ENCODE measurements around the gene PABPC1L. TPM values are rescaled to one million over a fixed set of nuclear protein-coding genes. Genes with fewer than 3 reads are reported as not detected.
"Not testable (repeated sequence)": the region's sequence is repeated elsewhere in the genome, so short reads cannot be mapped to it uniquely, and the experiment has no call there.

The PABPC1L gene
- 66.3 TPM for polyA plus RNA-seq (2012; ENCODE audit: insufficient read depth, insufficient read length)

DNA sequence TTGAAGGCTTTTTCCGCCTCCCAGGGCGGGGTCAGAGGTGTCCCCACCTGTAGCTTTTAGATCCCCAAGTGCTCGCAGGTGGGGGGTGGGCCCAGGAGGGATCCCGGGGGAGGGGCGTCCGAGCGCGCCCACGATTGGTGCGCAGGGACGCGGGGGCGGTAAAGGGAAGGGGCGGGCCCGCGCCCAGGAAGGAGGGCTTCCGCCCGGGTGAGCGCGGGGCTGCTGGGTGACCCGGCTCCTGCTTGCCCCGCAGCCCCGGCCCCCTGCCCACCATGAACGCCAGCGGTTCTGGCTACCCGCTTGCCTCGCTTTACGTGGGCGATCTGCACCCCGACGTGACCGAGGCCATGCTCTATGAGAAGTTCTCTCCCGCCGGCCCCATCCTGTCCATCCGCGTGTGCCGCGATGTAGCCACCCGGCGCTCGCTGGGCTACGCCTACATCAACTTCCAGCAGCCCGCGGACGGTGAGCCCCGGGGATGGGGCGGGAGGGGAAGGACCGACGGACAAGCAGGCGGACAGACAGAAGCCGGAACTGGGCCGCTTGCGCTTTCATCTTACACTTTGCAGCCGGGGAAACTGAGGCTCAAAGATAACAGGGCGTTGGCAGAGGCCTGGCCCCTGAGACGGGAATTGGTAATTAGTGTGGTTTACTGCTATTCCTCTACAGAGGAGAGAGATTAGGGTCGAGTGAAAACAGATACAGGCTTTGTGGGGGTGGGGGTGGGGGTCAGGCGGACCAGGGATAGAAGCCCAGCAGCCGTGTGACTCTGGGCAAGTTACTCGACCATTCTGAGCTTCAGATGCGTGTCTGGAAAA is at the start of gene PABPC1L:
Gene PABPC1L, plus strand, starts transcription at position 189 of the 818 bp plus-strand sequence. Its CDS starts 84 bp downstream, at position 273.
- DNase-seq (ENCODE audit: low read depth, low spot score) = peak; percentile 54
- H3K4me3 ChIP-seq (ENCODE audit: low read length) = peak within 1 kb of the TSS; percentile 81

DNA sequence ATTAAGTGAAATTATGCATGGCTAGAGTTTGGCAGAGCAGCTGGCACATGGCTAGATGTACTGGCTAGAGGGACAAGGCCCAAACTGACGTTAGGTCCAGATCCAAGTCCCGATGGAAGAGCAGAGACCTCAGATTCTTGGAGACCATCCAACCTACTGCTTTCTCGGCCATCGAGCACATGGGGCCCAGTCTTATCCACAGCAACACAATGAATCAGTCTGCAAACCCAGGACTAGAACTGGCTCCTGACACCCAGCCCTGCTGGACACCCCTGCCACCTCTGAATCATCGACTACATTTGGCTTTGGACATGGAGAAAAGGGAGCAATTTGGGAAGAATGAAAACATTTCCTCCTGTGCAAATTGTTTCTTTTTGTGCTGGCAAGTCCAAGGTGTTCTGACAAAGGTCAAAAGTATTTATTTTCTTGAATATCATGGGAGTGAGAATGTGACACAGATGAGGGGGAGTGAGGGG is 48.3 kb upstream of the PABPC1L start:
- DNase-seq (ENCODE audit: low read depth, low spot score) = no peak
- H3K4me3 ChIP-seq (ENCODE audit: low read length) = no peak overlapping the region

DNA sequence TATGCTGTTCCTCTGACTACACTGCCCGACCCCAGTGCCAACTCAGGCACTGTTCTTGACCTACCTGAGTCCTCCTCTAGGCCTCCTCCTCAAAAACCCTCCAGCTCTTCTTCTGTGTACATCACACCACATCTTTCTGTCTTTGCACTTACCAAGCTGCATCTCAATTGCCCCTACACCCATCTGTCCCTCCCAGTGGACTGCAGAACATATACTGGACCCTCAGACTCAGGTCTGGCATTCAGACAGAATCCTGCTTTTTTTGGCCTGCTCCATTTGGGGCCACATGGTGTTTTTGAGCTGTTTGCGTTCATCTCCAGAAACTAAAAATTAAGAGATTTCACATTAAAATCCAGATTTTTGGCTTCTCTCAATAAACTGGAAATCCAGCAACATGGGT is 47.6 kb upstream of the PABPC1L start:
- H3K4me3 ChIP-seq (ENCODE audit: low read length) = no peak overlapping the region
- DNase-seq (ENCODE audit: low read depth, low spot score) = no peak

DNA sequence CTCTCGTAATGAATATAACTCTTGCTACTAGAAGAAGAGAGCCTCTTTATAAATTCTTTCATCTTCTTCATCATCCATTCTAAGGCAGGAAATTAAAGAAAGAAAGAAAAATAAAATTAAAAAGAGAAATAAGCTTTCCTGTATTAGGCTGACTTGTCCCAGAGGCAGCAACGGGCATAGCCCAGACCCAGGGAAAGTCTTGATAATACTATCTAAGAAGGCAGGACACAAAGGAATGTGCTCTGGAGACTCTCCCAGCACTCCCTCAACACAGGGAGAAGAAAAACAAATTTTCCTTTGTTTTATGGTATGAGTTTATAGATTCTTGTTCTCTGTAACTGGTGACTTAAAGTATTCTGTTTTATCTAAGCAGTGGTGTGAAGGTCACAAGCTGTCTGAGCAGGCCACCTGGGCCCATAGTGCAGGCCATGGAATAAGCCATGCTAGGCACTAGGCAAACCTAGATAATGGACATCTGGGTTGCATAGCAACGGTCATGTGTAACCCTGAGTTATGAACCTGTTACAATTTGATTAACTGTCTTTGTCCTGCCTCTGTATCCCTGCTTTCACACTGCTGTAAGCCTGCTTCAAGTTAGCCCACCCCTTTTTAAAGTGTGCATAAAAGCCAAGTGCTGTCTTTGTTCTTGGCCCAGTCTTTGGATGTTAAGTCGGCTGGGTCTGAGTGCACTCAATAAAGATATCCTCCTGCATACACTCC is 46.3 kb upstream of the PABPC1L start:
- DNase-seq (ENCODE audit: low read depth, low spot score); H3K4me3 ChIP-seq (ENCODE audit: low read length): not testable (repeated sequence)

DNA sequence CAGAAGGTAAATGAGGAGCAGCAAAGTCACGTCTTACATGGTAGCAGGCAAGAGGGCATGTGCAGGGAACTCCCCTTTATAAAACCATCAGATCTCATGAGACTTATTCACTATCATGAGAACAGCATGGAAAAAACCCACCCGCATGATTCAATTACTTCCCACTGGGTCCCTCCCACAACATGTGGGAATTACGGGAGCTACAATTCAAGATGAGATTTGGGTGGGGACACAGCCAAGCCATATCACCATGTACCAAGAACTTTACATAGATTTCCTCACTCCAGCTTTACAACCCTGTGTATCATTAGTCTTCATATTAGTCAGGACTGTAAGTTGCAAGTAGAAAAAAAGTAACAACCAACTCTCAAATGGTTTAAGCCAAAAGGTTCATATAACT is 45.4 kb upstream of the PABPC1L start:
- not testable (repeated sequence) for DNase-seq (ENCODE audit: low read depth, low spot score); H3K4me3 ChIP-seq (ENCODE audit: low read length)

DNA sequence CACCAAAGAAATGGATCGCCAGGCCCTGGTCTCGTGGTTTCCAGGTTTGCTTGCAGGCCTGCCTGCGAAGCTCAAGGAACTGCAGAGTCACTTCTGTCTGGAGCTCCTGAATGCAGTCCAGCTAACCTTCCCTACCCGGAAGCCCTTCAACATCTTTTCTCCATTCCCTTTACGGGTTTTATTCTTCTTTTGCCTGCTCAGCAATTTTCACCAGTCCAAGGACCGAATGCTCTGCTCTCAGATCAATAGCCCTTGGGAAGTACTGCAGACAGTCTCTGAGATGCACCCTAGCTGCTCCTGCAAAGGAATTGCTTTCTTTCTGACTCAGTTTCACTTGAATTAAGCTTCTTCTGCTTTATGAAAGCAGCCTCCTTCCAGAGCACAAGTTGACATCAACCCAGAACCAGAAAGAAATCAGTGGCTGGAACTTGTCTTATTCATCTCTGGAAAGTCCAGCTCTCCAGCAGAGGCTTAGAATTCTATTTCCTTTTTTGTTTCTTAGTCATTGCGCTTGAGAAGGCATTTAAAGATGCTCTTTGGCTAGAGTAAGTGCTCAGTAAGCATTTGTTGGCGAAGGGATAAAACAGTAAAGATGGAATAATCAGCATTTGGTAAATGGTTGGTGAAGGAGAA is 43.0 kb upstream of the PABPC1L start:
- no peak for DNase-seq (ENCODE audit: low read depth, low spot score)
- H3K4me3 ChIP-seq (ENCODE audit: low read length) = no peak overlapping the region

DNA sequence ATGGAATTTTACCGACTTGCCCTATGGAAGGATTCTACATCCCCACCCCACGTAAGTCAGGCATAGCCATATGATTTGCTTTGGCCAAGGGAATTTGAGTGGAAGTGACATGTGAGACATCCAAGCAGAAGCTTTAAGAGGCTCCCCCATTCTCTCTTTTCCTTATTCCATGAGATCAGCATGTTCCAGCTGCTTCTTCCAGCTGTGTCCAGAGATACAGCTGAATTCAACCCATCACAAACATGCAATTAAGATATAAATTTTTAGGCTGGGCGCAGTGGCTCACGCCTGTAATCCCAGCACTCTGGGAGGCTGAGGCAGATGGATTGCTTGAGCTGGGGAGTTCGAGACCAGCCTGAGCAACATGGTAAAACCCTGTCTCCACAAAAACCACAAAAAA is 40.4 kb upstream of the PABPC1L start:
- DNase-seq (ENCODE audit: low read depth, low spot score) = no peak
- no peak overlapping the region for H3K4me3 ChIP-seq (ENCODE audit: low read length)

DNA sequence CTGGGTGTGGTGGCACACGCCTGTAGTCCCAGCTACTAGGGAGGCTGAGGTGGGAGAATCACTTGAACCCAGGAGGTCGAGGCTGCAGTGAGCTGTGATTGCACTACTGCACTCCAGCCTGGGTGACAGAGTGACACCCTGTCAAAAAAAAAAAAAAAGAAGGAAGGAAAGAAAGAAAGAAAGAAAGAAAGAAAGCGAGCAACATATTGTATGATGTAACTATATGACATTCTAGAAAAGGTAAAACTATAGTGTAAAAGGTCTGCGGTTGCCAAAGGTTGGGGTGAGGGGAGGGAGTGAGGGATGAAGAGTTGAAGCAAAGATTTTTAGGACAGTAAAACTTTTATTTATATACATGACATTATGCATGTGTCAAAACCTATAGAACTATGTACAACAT is 27.5 kb upstream of the PABPC1L start:
- not testable (repeated sequence) for H3K4me3 ChIP-seq (ENCODE audit: low read length); DNase-seq (ENCODE audit: low read depth, low spot score)

DNA sequence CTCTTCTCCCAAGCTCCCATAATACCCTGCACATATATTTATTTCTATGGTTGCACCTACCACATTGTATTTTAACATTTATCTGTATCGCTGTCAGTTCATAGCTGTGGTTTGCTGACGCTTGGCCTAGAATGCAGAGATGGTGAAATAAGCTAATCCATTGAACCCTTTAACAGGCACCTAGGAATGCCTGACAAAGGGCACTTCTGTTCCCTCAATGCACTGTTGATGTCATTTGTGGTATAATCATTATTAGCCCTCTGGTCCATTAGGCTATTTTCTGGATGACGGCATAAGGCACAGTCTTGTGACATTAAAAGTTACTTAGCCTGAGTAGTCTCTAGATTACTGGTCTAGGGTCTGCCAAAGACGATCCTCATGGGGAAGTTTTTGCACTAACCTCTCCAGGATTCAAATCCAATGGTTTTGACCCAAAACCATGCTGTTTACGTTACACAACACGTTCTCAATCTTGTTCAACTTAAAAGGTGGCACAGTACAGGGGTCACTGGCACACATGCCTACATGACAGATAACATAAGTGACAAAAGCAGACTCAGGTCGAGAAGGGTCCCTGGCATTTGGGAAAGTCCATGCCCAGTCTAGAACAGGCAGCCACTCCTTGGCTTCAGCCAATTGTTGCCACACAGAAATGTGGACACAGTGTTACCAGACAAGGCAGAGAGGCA is 26.5 kb upstream of the PABPC1L start:
- DNase-seq (ENCODE audit: low read depth, low spot score) = no peak
- H3K4me3 ChIP-seq (ENCODE audit: low read length) = no peak overlapping the region

DNA sequence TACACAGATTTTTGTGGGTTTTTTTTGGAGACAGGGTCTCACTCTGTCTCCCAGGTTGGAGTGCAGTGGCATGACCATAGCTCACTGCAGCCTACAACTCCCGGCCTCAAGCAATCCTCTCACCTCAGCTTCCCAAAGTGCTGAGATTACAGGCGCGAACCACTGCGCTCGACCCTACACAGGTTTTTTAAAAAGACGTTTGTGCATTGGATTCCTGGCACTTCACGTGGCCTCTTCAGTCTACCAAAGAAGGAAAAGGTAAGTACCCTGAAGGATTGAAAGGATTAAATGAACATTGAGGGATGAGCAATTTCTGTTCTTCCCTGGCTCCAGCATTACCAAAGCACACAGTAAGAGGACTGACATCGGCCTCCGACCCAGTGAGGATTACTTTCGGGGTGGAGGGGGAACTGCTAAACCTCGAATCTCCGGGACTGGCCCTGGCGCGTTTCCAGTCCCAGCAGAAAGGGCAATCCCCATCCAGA is 24.9 kb upstream of the PABPC1L start:
- no peak for DNase-seq (ENCODE audit: low read depth, low spot score)
- H3K4me3 ChIP-seq (ENCODE audit: low read length) = peak overlapping the region; percentile 60

DNA sequence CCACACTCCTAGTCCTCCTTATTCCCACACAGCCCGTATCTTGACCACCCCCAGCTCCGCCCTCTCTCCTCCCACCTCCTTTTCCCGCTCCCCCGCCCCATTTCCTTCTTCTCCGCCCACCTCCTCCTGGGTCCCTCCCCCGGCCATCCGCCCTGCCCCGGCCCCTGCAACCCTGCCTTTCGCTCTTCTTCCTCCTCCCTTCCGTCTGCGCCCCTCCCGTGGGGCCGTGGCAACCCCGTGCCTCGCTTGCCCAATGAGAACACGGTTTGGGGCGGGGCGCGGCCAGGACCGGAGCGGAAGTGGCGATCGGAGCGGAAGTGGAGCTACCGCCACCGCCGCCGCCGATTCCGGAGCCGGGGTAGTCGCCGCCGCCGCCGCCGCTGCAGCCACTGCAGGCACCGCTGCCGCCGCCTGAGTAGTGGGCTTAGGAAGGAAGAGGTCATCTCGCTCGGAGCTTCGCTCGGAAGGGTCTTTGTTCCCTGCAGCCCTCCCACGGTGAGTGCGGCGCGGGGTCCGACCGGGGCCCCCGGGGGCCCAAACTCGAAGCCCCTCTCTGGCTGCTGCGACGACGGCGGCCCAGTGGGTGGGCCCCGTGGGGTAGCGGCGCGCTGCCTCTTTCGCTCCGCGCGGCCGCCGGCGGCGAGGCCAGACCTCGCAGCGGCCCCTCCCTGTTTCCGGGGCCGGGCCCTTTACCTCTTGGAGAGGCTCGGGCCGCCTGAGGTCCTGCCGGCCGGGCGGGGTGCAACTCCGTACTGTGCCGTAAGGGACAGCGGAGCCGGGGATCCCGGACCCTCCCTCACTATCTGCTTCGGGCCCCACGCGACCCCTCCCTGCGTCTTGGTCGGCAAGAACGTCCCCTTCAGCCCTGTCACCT is 24.2 kb upstream of the PABPC1L start, which contains the start of gene YWHAB:
Gene YWHAB, plus strand, starts transcription at position 314 of the 874 bp plus-strand sequence. CDS start 15,829 bp downstream, outside the sequence.
- peak within 1 kb of the TSS; percentile 90 for H3K4me3 ChIP-seq (ENCODE audit: low read length)
- DNase-seq (ENCODE audit: low read depth, low spot score) = peak; percentile 92

DNA sequence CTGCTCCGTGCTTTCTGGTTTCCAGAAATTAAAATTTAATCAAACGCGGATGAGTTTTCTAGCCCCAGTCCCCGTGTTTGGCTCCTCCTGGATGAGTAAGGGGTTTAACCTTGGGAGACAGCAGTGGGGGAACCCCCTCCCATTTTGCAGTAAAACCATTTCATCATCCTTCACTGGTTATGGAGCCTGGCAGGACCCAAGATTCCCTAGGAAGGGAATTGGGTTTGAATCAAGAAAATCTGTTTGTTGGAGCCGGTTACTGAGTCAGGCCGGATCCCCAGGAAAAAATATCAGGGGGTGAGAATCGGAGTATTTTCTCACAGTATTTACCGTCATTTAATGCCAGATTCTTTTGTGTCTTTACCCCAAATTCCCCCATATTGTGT is 23.6 kb upstream of the PABPC1L start:
- peak overlapping the region; percentile 90 for H3K4me3 ChIP-seq (ENCODE audit: low read length)
- no peak for DNase-seq (ENCODE audit: low read depth, low spot score)

DNA sequence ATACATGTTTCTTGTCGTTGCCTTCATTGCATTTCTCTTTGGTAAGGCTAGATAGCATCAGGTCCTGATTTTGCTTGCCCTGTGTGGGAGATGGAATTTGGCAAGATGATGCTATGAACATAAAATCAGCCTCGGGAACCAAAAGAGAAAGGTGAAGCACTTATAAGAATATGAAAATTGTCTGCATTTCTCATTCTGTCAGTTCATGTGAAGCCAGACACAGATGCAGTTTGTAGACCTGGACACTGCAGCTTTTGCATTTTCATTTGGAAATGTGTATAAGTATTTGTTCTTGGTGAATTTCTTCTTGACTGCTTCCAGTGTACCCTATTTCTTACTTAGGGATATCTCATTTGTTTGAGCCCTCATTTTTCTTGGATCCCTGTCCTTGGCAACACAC is 23.0 kb upstream of the PABPC1L start:
- peak overlapping the region; percentile 90 for H3K4me3 ChIP-seq (ENCODE audit: low read length)
- DNase-seq (ENCODE audit: low read depth, low spot score) = no peak

DNA sequence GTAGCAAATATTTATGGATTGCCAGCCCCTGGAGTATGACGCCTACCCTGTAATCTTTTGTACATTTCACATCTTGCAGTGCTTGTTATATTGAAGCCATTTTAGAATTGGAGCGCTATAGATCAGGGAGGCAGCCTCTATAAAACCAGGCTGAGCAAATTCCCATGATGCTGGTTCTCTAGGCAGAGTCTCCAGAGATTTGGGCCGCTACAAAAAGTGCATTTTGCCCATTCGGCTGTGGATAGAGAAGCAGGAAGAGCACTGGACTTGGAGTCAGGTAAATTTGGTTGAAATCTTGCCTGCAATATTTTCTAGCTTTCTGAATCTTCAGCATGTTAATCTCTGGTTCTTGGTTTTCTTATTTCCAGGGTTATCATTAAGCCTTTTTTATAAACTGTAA is 22.4 kb upstream of the PABPC1L start:
- peak overlapping the region; percentile 90 for H3K4me3 ChIP-seq (ENCODE audit: low read length)
- DNase-seq (ENCODE audit: low read depth, low spot score) = no peak

DNA sequence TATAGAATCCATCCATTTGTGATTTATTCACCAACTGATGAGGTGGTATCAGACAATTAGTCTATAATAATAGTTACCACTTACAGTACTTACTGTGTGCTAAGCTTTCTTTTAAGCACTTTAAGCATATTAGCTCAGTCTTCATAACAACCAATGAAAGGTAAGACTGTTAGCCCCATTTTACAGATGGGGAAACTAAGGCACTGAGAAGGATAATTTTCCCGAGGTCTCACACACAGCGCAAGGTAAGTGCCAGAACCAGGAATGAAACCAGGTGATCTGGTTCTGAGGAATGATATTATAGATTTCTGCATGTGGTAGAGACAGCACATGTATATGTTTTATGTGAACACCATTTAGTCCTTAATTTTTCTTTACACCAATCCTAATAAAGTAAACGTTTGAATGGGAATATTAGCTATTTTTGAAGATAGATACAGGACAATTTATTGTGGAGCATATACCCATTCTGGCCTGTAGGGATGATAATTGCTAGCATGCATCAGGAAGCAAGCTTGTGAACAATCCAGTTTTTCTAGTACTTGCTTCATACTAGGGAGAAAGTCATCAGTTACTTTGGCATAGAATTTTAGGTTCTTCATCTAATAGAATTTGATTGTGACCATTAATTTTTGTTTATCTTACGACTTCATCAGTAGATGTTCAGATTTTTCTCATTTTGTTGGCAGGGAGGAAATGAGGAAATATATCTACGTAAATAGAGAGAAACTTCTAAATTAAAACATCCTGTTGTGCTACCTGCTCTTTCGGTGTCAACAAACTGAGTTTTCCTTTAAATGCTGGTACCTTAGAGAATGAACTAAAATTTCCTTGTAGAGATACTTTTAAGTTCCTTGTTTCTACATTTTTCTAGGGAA is 21.4 kb upstream of the PABPC1L start:
- no peak overlapping the region for H3K4me3 ChIP-seq (ENCODE audit: low read length)
- no peak for DNase-seq (ENCODE audit: low read depth, low spot score)

DNA sequence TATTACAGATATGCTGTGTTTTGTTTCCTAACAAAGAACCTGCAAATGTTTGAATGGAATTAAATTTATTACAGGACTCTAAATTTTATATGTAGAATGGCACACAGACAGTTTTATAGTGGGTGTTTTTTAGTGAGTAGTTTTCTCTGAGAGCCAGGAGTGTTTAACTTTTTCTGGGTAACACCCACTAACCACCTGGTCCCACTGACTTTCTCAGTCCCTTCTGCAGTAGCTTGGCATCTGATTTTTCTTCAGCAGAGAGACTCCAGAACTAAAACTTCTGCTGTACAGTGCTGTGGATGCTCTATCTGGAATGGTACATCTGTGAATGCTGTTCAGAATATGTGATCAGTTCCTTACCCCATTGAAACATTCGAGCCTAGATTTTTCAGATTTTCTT is 18.0 kb upstream of the PABPC1L start:
- H3K4me3 ChIP-seq (ENCODE audit: low read length) = no peak overlapping the region
- no peak for DNase-seq (ENCODE audit: low read depth, low spot score)

DNA sequence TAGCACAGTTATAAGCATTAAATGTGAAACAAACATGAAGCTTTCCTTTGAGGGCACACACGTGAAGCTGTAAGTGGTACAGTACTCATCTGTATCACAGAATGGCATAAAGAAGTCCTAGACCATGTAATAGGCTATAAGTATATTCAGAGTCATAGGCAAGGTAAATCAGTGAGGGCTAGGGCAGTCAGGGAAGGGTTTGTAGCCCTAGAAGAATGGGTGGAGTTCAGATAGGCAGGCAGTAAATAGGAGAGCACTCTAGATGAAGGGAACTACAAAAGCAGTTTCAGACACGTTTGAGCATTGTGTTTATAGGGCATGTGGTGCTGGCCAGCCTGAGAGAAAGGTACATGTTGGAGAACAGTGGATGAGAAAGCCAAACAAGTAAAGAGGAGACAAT is 14.9 kb upstream of the PABPC1L start:
- no peak for DNase-seq (ENCODE audit: low read depth, low spot score)
- H3K4me3 ChIP-seq (ENCODE audit: low read length) = no peak overlapping the region
